B cell (primary cell): Measurements from ENCODE around the gene CNOT1. TPM values are rescaled to one million over a fixed set of nuclear protein-coding genes. Genes with fewer than 3 reads are reported as not detected.

Experiments used
- ATAC-seq: fragments of 200-7000 bp; cut with Tn5 transposase; one replicate; pipeline ENCODE4 v1.10.0; 2021; ENCODE audit warnings: low read depth, mild to moderate bottlenecking, moderate number of reproducible peaks, moderate library complexity
- CTCF ChIA-PET: fragments of 350-600 bp; sonication (Branson Sonifier 250); formaldehyde crosslinking; loops from one replicate; lab custom pipeline; 2021; ENCODE audit warnings: antibody characterized with exemption, inconsistent platforms; lab: Charles Lee
- POLR2A ChIA-PET: fragments of 350-600 bp; sonication (Branson Sonifier 250); formaldehyde crosslinking; loops from one replicate; lab custom pipeline; 2021; ENCODE audit warnings: antibody characterized with exemption; lab: Charles Lee
- DNase-seq: peaks from one replicate; pipeline ENCODE4 v3.0.0; 2013
- H2AFZ ChIP-seq: 2 replicates; pipeline ENCODE4 v1.6.1; 2012; ENCODE audit warnings: mild to moderate bottlenecking, low read depth, low read length; ENCODE audit not compliant: insufficient read depth, poor library complexity, severe bottlenecking
- H3K27ac ChIP-seq, 2 donors: 1 replicate in 1 of 2; 2 replicates in 1 of 2; pipeline ENCODE4 v1.5.1; 2012 to 2013; ENCODE audit warnings: low read length in 2 of 2, mild to moderate bottlenecking in 2 of 2, moderate library complexity in 1 of 2
- H3K27me3 ChIP-seq, 4 experiments: fragments of 200-600 bp in 1 of 4; sonication (generic) in 1 of 4; replicated peaks in 1 of 4; 1 replicate in 2 of 4; 2 replicates in 2 of 4; pipeline versions ENCODE4 v1.6.1 to v1.7.0; 2013 to 2016; ENCODE audit warnings: low read length in 3 of 4, mild to moderate bottlenecking in 2 of 4, mixed read lengths in 1 of 4, moderate library complexity in 1 of 4; ENCODE audit not compliant: insufficient read depth in 4 of 4, control insufficient read depth in 3 of 4; ENCODE audit errors: control extremely low read depth in 1 of 4
- H3K36me3 ChIP-seq, 2 experiments: replicated peaks in 1 of 2; 1 replicate in 1 of 2; 2 replicates in 1 of 2; pipeline versions ENCODE4 v1.6.1 to v1.7.1; 2013; ENCODE audit warnings: low read length in 1 of 2; ENCODE audit not compliant: insufficient read depth in 2 of 2, control insufficient read depth in 1 of 2; ENCODE audit errors: control extremely low read depth in 1 of 2, extremely low read depth in 1 of 2
- H3K4me1 ChIP-seq, 2 donors: fragments of 200-600 bp in 1 of 2; sonication (generic) in 1 of 2; 1 replicate in 1 of 2; 2 replicates in 1 of 2; pipeline versions ENCODE4 v1.5.1 to v1.6.1; 2013 to 2017; ENCODE audit warnings: low read length in 2 of 2; ENCODE audit not compliant: control insufficient read depth in 2 of 2, insufficient read depth in 2 of 2
- H3K4me2 ChIP-seq: replicated peaks from 2 replicates; pipeline ENCODE3; 2012; ENCODE audit warnings: mild to moderate bottlenecking, low read depth, low read length; ENCODE audit not compliant: poor library complexity, severe bottlenecking
- H3K4me3 ChIP-seq, 5 experiments: fragments of 200-600 bp in 1 of 5; sonication (generic) in 1 of 5; 1 replicate in 3 of 5; 2 replicates in 2 of 5; pipeline versions ENCODE4 v1.5.1 to v1.7.0; 2011 to 2016; ENCODE audit warnings: low read length in 4 of 5, mild to moderate bottlenecking in 4 of 5, low read depth in 2 of 5, control low read depth in 1 of 5, moderate library complexity in 1 of 5; ENCODE audit not compliant: insufficient read depth in 1 of 5; ENCODE audit errors: control extremely low read depth in 1 of 5, extremely low read depth in 1 of 5
- H3K79me2 ChIP-seq: fragments of 200-600 bp; sonication (generic); one replicate; pipeline ENCODE4 v1.6.0; 2016; ENCODE audit warnings: low read length; ENCODE audit not compliant: control insufficient read depth, insufficient read depth
- H3K9ac ChIP-seq: fragments of 200-600 bp; sonication (generic); 2 replicates; pipeline ENCODE4 v1.6.1; 2017; ENCODE audit warnings: mild to moderate bottlenecking, low read length, moderate library complexity
- H3K9me3 ChIP-seq, 3 donors: one replicate each; pipeline versions ENCODE4 v1.6.1 to v1.7.1; 2013; ENCODE audit warnings: low read length in 2 of 3; ENCODE audit not compliant: control insufficient read depth in 2 of 3, insufficient read depth in 1 of 3; ENCODE audit errors: control extremely low read depth in 1 of 3
- H4K20me1 ChIP-seq: 2 replicates; pipeline ENCODE4 v1.6.0; 2012; ENCODE audit warnings: mild to moderate bottlenecking, low read length; ENCODE audit not compliant: insufficient read depth, control insufficient read depth, poor library complexity, severe bottlenecking
- H3K27ac Mint-ChIP-seq: one replicate; pipeline ENCODE4 v1.8.0; 2021; ENCODE audit warnings: mixed read lengths
- H3K27me3 Mint-ChIP-seq: one replicate; pipeline ENCODE4 v1.8.0; 2021; ENCODE audit warnings: mixed read lengths
- H3K4me1 Mint-ChIP-seq: one replicate; pipeline ENCODE4 v1.8.0; 2021; ENCODE audit warnings: mixed read lengths
- H3K4me3 Mint-ChIP-seq: one replicate; pipeline ENCODE4 v1.8.0; 2021; ENCODE audit warnings: mixed read lengths
- H3K9me3 Mint-ChIP-seq: one replicate; pipeline ENCODE4 v1.8.0; 2022; ENCODE audit warnings: mixed read lengths; ENCODE audit not compliant: insufficient read depth
- EZH2 ChIP-seq: IDR thresholded peaks from 2 replicates; pipeline ENCODE4 v1.6.1; 2012; ENCODE audit warnings: borderline replicate concordance, low read depth, mild to moderate bottlenecking, moderate library complexity, low read length; ENCODE audit not compliant: insufficient read depth, poor library complexity, severe bottlenecking
- WGBS: methylation state at CpG from one replicate; pipeline ENCODE4 v1.1.5; 2013; ENCODE audit warnings: missing lambda C conversion rate; ENCODE audit not compliant: insufficient coverage; 5-methylcytosine and 5-hydroxymethylcytosine counted together
- intact Hi-C: fragments of 100-400 bp; cut with micrococcal nuclease; formaldehyde crosslinking; loops from one replicate; pipeline ENCODE4 v1.10.0; 2022
- polyA plus RNA-seq: library from polyadenylated mRNA; depleted of rRNA; stranded (reverse); fragments of >200 nt; gene quantifications from 2 replicates; pipeline ENCODE4 v1.2.3, GENCODE V29; 2012
- total RNA-seq, 2 donors: library from RNA; stranded (reverse); fragments of 120-200 nt in 1 of 2; gene quantifications; 1 replicate in 1 of 2; 2 replicates in 1 of 2; pipeline versions ENCODE4 v1.2.3 to v1.2.4, GENCODE V29; 2013 to 2022
- TF ChIP-seq, protein P1 (sequence below): fragments of 200-600 bp; IDR thresholded peaks from one replicate; pipeline ENCODE4 v1.8.0; 2022; ENCODE audit warnings: antibody characterized with exemption, mild to moderate bottlenecking

Gene CNOT1
- total and polyA plus RNA-seq, 2 donors (not counting 1 experiment from before 2014, with no cell fraction given) = 211 to 268 TPM

DNA sequence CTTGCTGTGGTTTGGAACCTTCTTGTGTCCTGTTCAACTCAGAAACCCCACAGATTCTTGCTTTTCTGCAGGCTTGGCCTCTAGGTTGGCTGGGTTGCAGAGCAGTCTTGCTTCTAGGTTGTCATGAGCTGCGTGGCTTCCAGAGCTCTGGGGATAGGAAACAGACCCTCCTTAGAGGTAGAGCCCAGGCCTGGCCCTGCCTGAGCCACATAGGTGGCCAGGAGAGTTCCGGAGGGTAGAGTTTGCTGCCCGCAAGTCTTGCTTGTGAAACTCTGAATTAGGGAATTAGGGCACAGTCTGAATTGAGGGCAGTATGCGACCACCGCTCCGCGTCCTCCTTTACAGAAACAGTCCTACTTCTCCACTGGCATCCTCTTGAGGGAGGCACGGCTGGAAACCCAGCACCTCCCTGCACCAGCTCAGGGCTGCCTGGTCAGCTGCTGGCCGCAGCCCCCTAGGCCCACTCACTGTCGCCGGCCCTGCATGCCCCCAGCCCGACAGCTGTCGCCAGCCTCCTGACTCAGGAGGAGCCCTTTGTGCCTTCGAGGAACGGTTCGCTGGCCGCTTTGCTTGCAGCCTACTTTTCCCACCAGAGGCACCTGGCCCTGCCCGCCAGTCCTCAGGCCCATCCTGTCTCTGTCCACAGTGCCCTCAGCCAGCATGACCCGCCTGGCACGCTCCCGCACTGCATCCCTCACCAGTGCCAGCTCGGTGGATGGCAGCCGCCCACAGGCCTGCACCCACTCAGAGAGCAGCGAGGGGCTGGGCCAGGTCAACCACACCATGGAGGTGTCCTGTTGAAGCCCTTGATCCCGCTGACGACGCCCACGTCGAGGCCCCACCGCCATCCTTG, 118.6 kb downstream of the CNOT1 start:
- no peak overlapping the region for H2AFZ ChIP-seq
- no peaks in the 10 kb centered on the region for H3K9me3 Mint-ChIP-seq
- DNase-seq = no peak
- no peaks in the 10 kb centered on the region for H3K27me3 Mint-ChIP-seq
- intact Hi-C loops = no loop called here
- no peak overlapping the region for H3K9ac ChIP-seq
- no peak overlapping the region for H3K27ac Mint-ChIP-seq
- H3K4me3 ChIP-seq = no peak overlapping the region
- no peaks in the 10 kb centered on the region for H3K79me2 ChIP-seq
- H3K27me3 ChIP-seq = no peaks in the 10 kb centered on the region
- no peaks in the 10 kb centered on the region for H3K9me3 ChIP-seq
- no peak overlapping the region for H3K27ac ChIP-seq
- no peak for ATAC-seq
- ChIA-PET POLR2A (no interaction called here), CTCF (interaction anchor here (1.0 to 2.9 kb wide), 7 partner anchors 9 to 250 kb away, joined by 3 to 23 read pairs (median 4); no protein-coding TSS in a partner anchor)
- no peak overlapping the region for H3K4me3 Mint-ChIP-seq
- TF ChIP-seq EZH2 = no peak
- TF ChIP-seq, protein P1, sequence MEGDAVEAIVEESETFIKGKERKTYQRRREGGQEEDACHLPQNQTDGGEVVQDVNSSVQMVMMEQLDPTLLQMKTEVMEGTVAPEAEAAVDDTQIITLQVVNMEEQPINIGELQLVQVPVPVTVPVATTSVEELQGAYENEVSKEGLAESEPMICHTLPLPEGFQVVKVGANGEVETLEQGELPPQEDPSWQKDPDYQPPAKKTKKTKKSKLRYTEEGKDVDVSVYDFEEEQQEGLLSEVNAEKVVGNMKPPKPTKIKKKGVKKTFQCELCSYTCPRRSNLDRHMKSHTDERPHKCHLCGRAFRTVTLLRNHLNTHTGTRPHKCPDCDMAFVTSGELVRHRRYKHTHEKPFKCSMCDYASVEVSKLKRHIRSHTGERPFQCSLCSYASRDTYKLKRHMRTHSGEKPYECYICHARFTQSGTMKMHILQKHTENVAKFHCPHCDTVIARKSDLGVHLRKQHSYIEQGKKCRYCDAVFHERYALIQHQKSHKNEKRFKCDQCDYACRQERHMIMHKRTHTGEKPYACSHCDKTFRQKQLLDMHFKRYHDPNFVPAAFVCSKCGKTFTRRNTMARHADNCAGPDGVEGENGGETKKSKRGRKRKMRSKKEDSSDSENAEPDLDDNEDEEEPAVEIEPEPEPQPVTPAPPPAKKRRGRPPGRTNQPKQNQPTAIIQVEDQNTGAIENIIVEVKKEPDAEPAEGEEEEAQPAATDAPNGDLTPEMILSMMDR = no peak
- H3K36me3 ChIP-seq = no peaks in the 10 kb centered on the region
- H3K4me2 ChIP-seq = no peak overlapping the region
- 93% methylated on average over 21 of the region's 30 CpGs for WGBS
- H3K4me1 ChIP-seq = peaks cover 5 to 6% of the 10 kb centered on the region in 2 donors
- no peaks in the 10 kb centered on the region for H4K20me1 ChIP-seq
- H3K4me1 Mint-ChIP-seq = peaks cover 9% of the 10 kb centered on the region
